Activated naive CD8-positive, alpha-beta T cell treated with anti-CD3 and anti-CD28 coated beads for 36 hours (primary cell): ENCODE results near the gene ZBTB48. TPM values are rescaled to one million over a fixed set of nuclear protein-coding genes. Genes with fewer than 3 reads are reported as not detected.

ENCODE experiments used
- DNase-seq: peaks from one replicate; pipeline ENCODE4 v3.0.0; 2021
- H3K27ac Mint-ChIP-seq: one replicate; pipeline ENCODE4 v1.8.0; 2022; ENCODE audit warnings: mild to moderate bottlenecking, moderate library complexity, mixed read lengths
- H3K27me3 Mint-ChIP-seq: one replicate; pipeline ENCODE4 v1.8.0; 2022; ENCODE audit warnings: mild to moderate bottlenecking, mixed read lengths
- H3K36me3 Mint-ChIP-seq: one replicate; pipeline ENCODE4 v1.8.0; 2021; ENCODE audit warnings: mild to moderate bottlenecking, mixed read lengths
- H3K4me1 Mint-ChIP-seq: one replicate; pipeline ENCODE4 v1.8.0; 2021; ENCODE audit warnings: mixed read lengths
- H3K4me3 Mint-ChIP-seq: one replicate; pipeline ENCODE4 v1.8.0; 2022; ENCODE audit warnings: mild to moderate bottlenecking, moderate library complexity, mixed read lengths
- H3K9me3 Mint-ChIP-seq: one replicate; pipeline ENCODE4 v1.8.0; 2022; ENCODE audit warnings: mixed read lengths
- total RNA-seq, 2 experiments: library from RNA; stranded (reverse); gene quantifications; one replicate each; pipeline ENCODE4 v1.2.3, GENCODE V29; 2021

The ZBTB48 gene
- total RNA-seq, 2 experiments from 2014 or later = 22.1 to 26.4 TPM

- Mint-ChIP-seq H3K27ac (peak overlapping the region; percentile 7), H3K4me1 (peaks cover 35% of the 10 kb centered on the region), H3K4me3 (peak overlapping the region; percentile 4)
Observed at GRCh38 chr1:6582370-6582769, 2.6 kb downstream of the ZBTB48 start.

GRCh38 chr1:6584126-6585080 lies 4.6 kb downstream of the ZBTB48 start:
- Mint-ChIP-seq H3K27ac (no peak overlapping the region), H3K4me3 (no peak overlapping the region), H3K36me3 (peaks cover 6% of the 10 kb centered on the region), H3K4me1 (peaks cover 33% of the 10 kb centered on the region), H3K27me3 (no peaks in the 10 kb centered on the region), H3K9me3 (no peaks in the 10 kb centered on the region)
- DNase-seq = no peak

More at GRCh38 chr1:6582370-6582769, 2.6 kb downstream of the ZBTB48 start:
- no peaks in the 10 kb centered on the region for H3K9me3 Mint-ChIP-seq
- H3K27me3 Mint-ChIP-seq = no peaks in the 10 kb centered on the region
- no peak for DNase-seq
- H3K36me3 Mint-ChIP-seq = peaks cover 4% of the 10 kb centered on the region

GRCh38 chr1:6585081-6585722 lies 5.4 kb downstream of the ZBTB48 start:
- H3K9me3 Mint-ChIP-seq = no peaks in the 10 kb centered on the region
- H3K4me3 Mint-ChIP-seq = no peak overlapping the region
- peaks cover 31% of the 10 kb centered on the region for H3K4me1 Mint-ChIP-seq
- DNase-seq = no peak
- H3K27ac Mint-ChIP-seq = no peak overlapping the region
- H3K27me3 Mint-ChIP-seq = no peaks in the 10 kb centered on the region
- H3K36me3 Mint-ChIP-seq = peaks cover 6% of the 10 kb centered on the region

GRCh38 chr1:6585841-6586240 lies 6.0 kb downstream of the ZBTB48 start:
- no peak for DNase-seq
- no peaks in the 10 kb centered on the region for H3K27me3 Mint-ChIP-seq
- peaks cover 3% of the 10 kb centered on the region for H3K36me3 Mint-ChIP-seq
- no peak overlapping the region for H3K27ac Mint-ChIP-seq
- peaks cover 26% of the 10 kb centered on the region for H3K4me1 Mint-ChIP-seq
- no peaks in the 10 kb centered on the region for H3K9me3 Mint-ChIP-seq
- no peak overlapping the region for H3K4me3 Mint-ChIP-seq

GRCh38 chr1:6586404-6586816 lies 6.6 kb downstream of the ZBTB48 start:
- H3K27ac Mint-ChIP-seq = no peak overlapping the region
- H3K27me3 Mint-ChIP-seq = no peaks in the 10 kb centered on the region
- H3K4me1 Mint-ChIP-seq = peaks cover 27% of the 10 kb centered on the region
- DNase-seq = no peak
- H3K4me3 Mint-ChIP-seq = no peak overlapping the region
- no peaks in the 10 kb centered on the region for H3K9me3 Mint-ChIP-seq
- H3K36me3 Mint-ChIP-seq = peaks cover 3% of the 10 kb centered on the region

GRCh38 chr1:6587261-6588005 lies 7.6 kb downstream of the ZBTB48 start:
- DNase-seq = no peak
- Mint-ChIP-seq H3K27me3 (no peaks in the 10 kb centered on the region), H3K9me3 (no peaks in the 10 kb centered on the region), H3K4me3 (no peak overlapping the region), H3K4me1 (peaks cover 26% of the 10 kb centered on the region), H3K27ac (peak overlapping the region; percentile 38), H3K36me3 (peaks cover 2% of the 10 kb centered on the region)

GRCh38 chr1:6588128-6588892 lies 8.5 kb downstream of the ZBTB48 start:
- Mint-ChIP-seq H3K27me3 (no peaks in the 10 kb centered on the region), H3K36me3 (peaks cover 2% of the 10 kb centered on the region), H3K9me3 (no peaks in the 10 kb centered on the region), H3K4me3 (no peak overlapping the region), H3K4me1 (peaks cover 25% of the 10 kb centered on the region), H3K27ac (peak overlapping the region; percentile 38)
- DNase-seq = no peak

GRCh38 chr1:6588893-6589520 lies 9.2 kb downstream of the ZBTB48 start:
- Mint-ChIP-seq H3K27me3 (no peaks in the 10 kb centered on the region), H3K4me3 (no peak overlapping the region), H3K9me3 (no peaks in the 10 kb centered on the region), H3K36me3 (peaks cover 6% of the 10 kb centered on the region), H3K4me1 (peaks cover 27% of the 10 kb centered on the region), H3K27ac (no peak overlapping the region)
- DNase-seq = no peak

GRCh38 chr1:6590046-6590445 lies 10.3 kb downstream of the ZBTB48 start:
- Mint-ChIP-seq H3K27me3 (no peaks in the 10 kb centered on the region), H3K4me3 (no peak overlapping the region), H3K27ac (peak overlapping the region; percentile 48), H3K36me3 (peaks cover 7% of the 10 kb centered on the region), H3K9me3 (no peaks in the 10 kb centered on the region), H3K4me1 (peaks cover 23% of the 10 kb centered on the region)
- no peak for DNase-seq

- Mint-ChIP-seq H3K36me3 (peaks cover 11% of the 10 kb centered on the region), H3K27ac (peak overlapping the region; percentile 76), H3K27me3 (no peaks in the 10 kb centered on the region), H3K4me1 (peaks cover 27% of the 10 kb centered on the region), H3K9me3 (no peaks in the 10 kb centered on the region), H3K4me3 (no peak overlapping the region)
- DNase-seq = no peak
Observed at GRCh38 chr1:6591222-6591621, 11.4 kb downstream of the ZBTB48 start.

- Mint-ChIP-seq H3K4me3 (no peak overlapping the region), H3K27me3 (no peaks in the 10 kb centered on the region), H3K36me3 (peaks cover 12% of the 10 kb centered on the region), H3K27ac (peak overlapping the region; percentile 42), H3K9me3 (no peaks in the 10 kb centered on the region), H3K4me1 (peaks cover 26% of the 10 kb centered on the region)
- DNase-seq = no peak
Observed at GRCh38 chr1:6591644-6592043, 11.8 kb downstream of the ZBTB48 start.

- peaks cover 26% of the 10 kb centered on the region for H3K4me1 Mint-ChIP-seq
Observed at GRCh38 chr1:6592441-6592840, 12.6 kb downstream of the ZBTB48 start.

GRCh38 chr1:6592865-6593593 lies 13.2 kb downstream of the ZBTB48 start:
- Mint-ChIP-seq H3K4me1 (peaks cover 29% of the 10 kb centered on the region), H3K27me3 (no peaks in the 10 kb centered on the region), H3K4me3 (no peak overlapping the region), H3K9me3 (no peaks in the 10 kb centered on the region), H3K27ac (no peak overlapping the region), H3K36me3 (peaks cover 12% of the 10 kb centered on the region)
- DNase-seq = no peak

More at GRCh38 chr1:6592441-6592840, 12.6 kb downstream of the ZBTB48 start:
- no peak for DNase-seq
- peak overlapping the region; percentile 8 for H3K27ac Mint-ChIP-seq
- no peaks in the 10 kb centered on the region for H3K27me3 Mint-ChIP-seq
- H3K9me3 Mint-ChIP-seq = no peaks in the 10 kb centered on the region
- H3K36me3 Mint-ChIP-seq = peaks cover 14% of the 10 kb centered on the region
- no peak overlapping the region for H3K4me3 Mint-ChIP-seq
